Measurements from ENCODE around the gene BICC1. TPM values are rescaled to one million over a fixed set of nuclear protein-coding genes. Genes with fewer than 3 reads are reported as not detected.

BICC1 gene
- total RNA-seq, 1 experiment from 2014 or later = 0.57 TPM

GRCh38 chr10:58479045-58479444 lies 33.6 kb upstream of the BICC1 start:
- H2BK15ac ChIP-seq (ENCODE audit: low read depth, low read length) = no peak overlapping the region
- H3K9ac ChIP-seq (ENCODE audit: extremely low read depth, insufficient read length, low read length) = no peak overlapping the region
- no peak overlapping the region for H4K8ac ChIP-seq (replicated peaks; ENCODE audit: insufficient read length, low read depth, low read length)
- H2BK120ac ChIP-seq (ENCODE audit: low read depth, low read length, poor library complexity, severe bottlenecking) = no peak overlapping the region
- no peak overlapping the region for H3K4me3 Mint-ChIP-seq
- no peak overlapping the region for H2AK5ac ChIP-seq (ENCODE audit: insufficient read length, low read length)
- peaks cover 15 to 24% of the 10 kb centered on the region in 2 experiments for H3K4me1 Mint-ChIP-seq
- H2BK20ac ChIP-seq (ENCODE audit: low read depth, low read length, poor library complexity, severe bottlenecking) = no peak overlapping the region
- no peaks in the 10 kb centered on the region for H3K23me2 ChIP-seq (ENCODE audit: insufficient read length, low read depth, low read length, poor library complexity, severe bottlenecking)
- no peak overlapping the region for H3K27ac ChIP-seq (ENCODE audit: insufficient read length, low read depth, low read length)
- no peaks in the 10 kb centered on the region for H3K27me3 Mint-ChIP-seq (ENCODE audit: low read depth)
- H3T11ph ChIP-seq (ENCODE audit: low read length) = no peak overlapping the region
- H3K23ac ChIP-seq (ENCODE audit: insufficient read length, low read depth, low read length) = no peak overlapping the region
- no peaks in the 10 kb centered on the region for H3K9me3 Mint-ChIP-seq
- no peak overlapping the region for H3K27ac Mint-ChIP-seq
- H3K9me3 ChIP-seq (ENCODE audit: control insufficient read depth, low read depth, low read length) = no peaks in the 10 kb centered on the region
- H2AFZ ChIP-seq (ENCODE audit: low read length) = no peak overlapping the region
- no peaks in the 10 kb centered on the region for H3K36me3 Mint-ChIP-seq (ENCODE audit: insufficient read depth in 1 of 3, low read depth in 3 of 3)
- H4K20me1 ChIP-seq (ENCODE audit: control insufficient read depth, insufficient read depth, insufficient read length) = no peaks in the 10 kb centered on the region
- H3K79me1 ChIP-seq (ENCODE audit: insufficient read depth, low read depth, low read length, poor library complexity, severe bottlenecking) = no peaks in the 10 kb centered on the region
- no peak overlapping the region for H3K56ac ChIP-seq (ENCODE audit: insufficient read length, low read depth, low read length)
- H3K4me2 ChIP-seq (ENCODE audit: insufficient read depth, insufficient read length, low read length) = no peak overlapping the region
- no peak overlapping the region for H2BK5ac ChIP-seq (ENCODE audit: insufficient read length, low read length)
- H3K79me2 ChIP-seq (ENCODE audit: insufficient read depth, low read length) = no peaks in the 10 kb centered on the region
- DNase-seq = no peak
- TF ChIP-seq, protein P1, sequence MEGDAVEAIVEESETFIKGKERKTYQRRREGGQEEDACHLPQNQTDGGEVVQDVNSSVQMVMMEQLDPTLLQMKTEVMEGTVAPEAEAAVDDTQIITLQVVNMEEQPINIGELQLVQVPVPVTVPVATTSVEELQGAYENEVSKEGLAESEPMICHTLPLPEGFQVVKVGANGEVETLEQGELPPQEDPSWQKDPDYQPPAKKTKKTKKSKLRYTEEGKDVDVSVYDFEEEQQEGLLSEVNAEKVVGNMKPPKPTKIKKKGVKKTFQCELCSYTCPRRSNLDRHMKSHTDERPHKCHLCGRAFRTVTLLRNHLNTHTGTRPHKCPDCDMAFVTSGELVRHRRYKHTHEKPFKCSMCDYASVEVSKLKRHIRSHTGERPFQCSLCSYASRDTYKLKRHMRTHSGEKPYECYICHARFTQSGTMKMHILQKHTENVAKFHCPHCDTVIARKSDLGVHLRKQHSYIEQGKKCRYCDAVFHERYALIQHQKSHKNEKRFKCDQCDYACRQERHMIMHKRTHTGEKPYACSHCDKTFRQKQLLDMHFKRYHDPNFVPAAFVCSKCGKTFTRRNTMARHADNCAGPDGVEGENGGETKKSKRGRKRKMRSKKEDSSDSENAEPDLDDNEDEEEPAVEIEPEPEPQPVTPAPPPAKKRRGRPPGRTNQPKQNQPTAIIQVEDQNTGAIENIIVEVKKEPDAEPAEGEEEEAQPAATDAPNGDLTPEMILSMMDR (conservative IDR thresholded peaks at IDR 0.05) = no peak
- H2BK12ac ChIP-seq (ENCODE audit: insufficient read length, low read depth, low read length) = no peak overlapping the region
- no peak overlapping the region for H4K5ac ChIP-seq (ENCODE audit: insufficient read length, low read depth, low read length)
- no peak overlapping the region for H3K14ac ChIP-seq (ENCODE audit: insufficient read depth, low read length)
- H3K18ac ChIP-seq (ENCODE audit: insufficient read length, low read depth, low read length) = no peak overlapping the region
- no peak overlapping the region for H3K4ac ChIP-seq (ENCODE audit: low read depth, low read length)
- H4K91ac ChIP-seq (ENCODE audit: insufficient read length, low read depth, low read length) = no peak overlapping the region
- WGBS (ENCODE audit: extremely low coverage, insufficient read length, low lambda C conversion rate) = no CpG with 5 or more reads among the region's 2 CpGs
- H3K27me3 ChIP-seq (ENCODE audit: insufficient read depth, low read length) = no peaks in the 10 kb centered on the region
- no peaks in the 10 kb centered on the region; the same call in 1 of the 2 replicates for H3K4me1 ChIP-seq (ENCODE audit: insufficient read depth, low read length)

All from H9 (cell line).